ENCODE measurements around the gene ASIC3. TPM values are rescaled to one million over a fixed set of nuclear protein-coding genes. Genes with fewer than 3 reads are reported as not detected.

The ASIC3 gene
- total and polyA plus RNA-seq, 8 donors = 0.29 to 25.9 (median 3.2) TPM

GRCh38 chr7:151007469-151007898 lies 40.8 kb upstream of the ASIC3 start:
- DNase-seq = no peak
- no peaks in the 10 kb centered on the region for H3K9me3 ChIP-seq
- peaks cover 0 to 55% (median 35%) of the 10 kb centered on the region in 4 donors for H3K4me1 ChIP-seq
- 44 to 73% (median 67%) methylated on average over 5 to 7 of the region's 7 CpGs for WGBS, 5 donors
- intact Hi-C loops (cut with DNase I; ENCODE audit: low total_unique reads) = no loop called here
- no peak overlapping the region for H3K4me3 ChIP-seq
- peak overlapping the region in 3 of 5 donors; percentile 15 to 56 (median 23) for H3K27ac ChIP-seq
- peaks cover 0 to 48% (median 2%) of the 10 kb centered on the region in 3 donors for H3K27me3 ChIP-seq
- no peaks in the 10 kb centered on the region for H3K36me3 ChIP-seq
- TF ChIP-seq EP300 (IDR thresholded peaks at IDR 0.05) = no peak
- TF ChIP-seq POLR2AphosphoS5 (IDR thresholded peaks at IDR 0.05) = no peak

- Histone ChIP-seq H3K4me1 (peaks cover 3 to 60% (median 40%) of the 10 kb centered on the region in 4 donors), H3K9me3 (no peaks in the 10 kb centered on the region), H3K27ac (peak overlapping the region in 3 of 5 donors; percentile 23 to 56 (median 35)), H3K36me3 (no peaks in the 10 kb centered on the region), H3K27me3 (peaks cover 0 to 55% (median 9%) of the 10 kb centered on the region in 3 donors), H3K4me3 (peak overlapping the region; percentile 2 to 28 (median 15))
- TF ChIP-seq POLR2A (IDR thresholded peaks at IDR 0.05) (no peak), POLR2AphosphoS5 (IDR thresholded peaks at IDR 0.05) (no peak), EP300 (IDR thresholded peaks at IDR 0.05) (no peak)
- 24 to 38% (median 33%) methylated on average over 11 of the region's 11 CpGs for WGBS, 5 donors
- intact Hi-C loops (cut with DNase I; ENCODE audit: low total_unique reads) = no loop called here
- DNase-seq = peak in 1 of 2 donors; percentile 67
These were observed 40.2 kb upstream of the ASIC3 start for GRCh38 chr7:151008143-151008510.

GRCh38 chr7:151008511-151009323 lies 39.6 kb upstream of the ASIC3 start:
- Histone ChIP-seq H3K4me3 (peak overlapping the region; percentile 2 to 28 (median 15)), H3K27me3 (peaks cover 0 to 61% (median 15%) of the 10 kb centered on the region in 3 donors), H3K9me3 (no peaks in the 10 kb centered on the region), H3K4me1 (peaks cover 9 to 60% (median 44%) of the 10 kb centered on the region in 4 donors), H3K36me3 (no peaks in the 10 kb centered on the region), H3K27ac (peak overlapping the region in 3 of 5 donors; percentile 23 to 56 (median 35))
- intact Hi-C loops (cut with DNase I; ENCODE audit: low total_unique reads) = no loop called here
- peak in 1 of 2 donors; percentile 83 for DNase-seq
- 48 to 60% (median 51%) methylated on average over 25 to 40 of the region's 40 CpGs for WGBS, 5 donors
- TF ChIP-seq EP300 (IDR thresholded peaks at IDR 0.05) = no peak
- TF ChIP-seq POLR2A (IDR thresholded peaks at IDR 0.05) = no peak
- TF ChIP-seq CTCF (IDR thresholded peaks at IDR 0.05) = peak in 4 of 7 experiments; percentile 46 to 72 (median 58)
- TF ChIP-seq POLR2AphosphoS5 (IDR thresholded peaks at IDR 0.05) = peak in 1 of 3 donors; percentile 5

- DNase-seq = no peak
These were observed 38.8 kb upstream of the ASIC3 start for GRCh38 chr7:151009327-151010036.

More at GRCh38 chr7:151009327-151010036, 38.8 kb upstream of the ASIC3 start:
- peaks cover 0 to 68% (median 21%) of the 10 kb centered on the region in 3 donors for H3K27me3 ChIP-seq
- intact Hi-C loops (cut with DNase I; ENCODE audit: low total_unique reads) = no loop called here
- H3K9me3 ChIP-seq = no peaks in the 10 kb centered on the region
- no peak for TF ChIP-seq CTCF (IDR thresholded peaks at IDR 0.05)
- no peak for TF ChIP-seq POLR2A (IDR thresholded peaks at IDR 0.05)
- TF ChIP-seq EP300 (IDR thresholded peaks at IDR 0.05) = no peak
- TF ChIP-seq POLR2AphosphoS5 (IDR thresholded peaks at IDR 0.05) = no peak
- H3K36me3 ChIP-seq = no peaks in the 10 kb centered on the region
- H3K4me1 ChIP-seq = peaks cover 14 to 64% (median 48%) of the 10 kb centered on the region in 4 donors
- H3K27ac ChIP-seq = no peak overlapping the region
- 36 to 76% (median 62%) methylated on average over 7 to 22 of the region's 22 CpGs for WGBS, 5 donors
- no peak overlapping the region for H3K4me3 ChIP-seq

Data from stomach (tissue), 9 donors.